WTC11 (cell line): ENCODE measurements around the gene USP13. TPM values are rescaled to one million over a fixed set of nuclear protein-coding genes. Genes with fewer than 3 reads are reported as not detected.

Experiments used
- ATAC-seq: fragments of 200-7000 bp; cut with Tn5 transposase; 2 replicates; pipeline ENCODE4 v1.10.0; 2021; ENCODE audit warnings: mild to moderate bottlenecking, moderate library complexity
- CTCF ChIA-PET: fragments of 300-600 bp; sonication (Branson Sonifier 250); formaldehyde crosslinking; loops from one replicate; lab custom pipeline; 2021; ENCODE audit warnings: antibody characterized with exemption; lab: Charles Lee
- POLR2A ChIA-PET: fragments of 350-600 bp; sonication (Branson Sonifier 250); formaldehyde crosslinking; loops from one replicate; lab custom pipeline; 2021; ENCODE audit warnings: antibody characterized with exemption; lab: Charles Lee
- DNase-seq: peaks from one replicate; pipeline ENCODE4 v3.0.0; 2021; ENCODE audit warnings: low spot score
- H3K27ac Mint-ChIP-seq: 2 replicates; pipeline ENCODE4 v1.8.0; 2021; ENCODE audit warnings: mixed read lengths
- H3K27me3 Mint-ChIP-seq: 2 replicates; pipeline ENCODE4 v1.8.0; 2021; ENCODE audit warnings: low read depth, mild to moderate bottlenecking, moderate library complexity, mixed read lengths
- H3K36me3 Mint-ChIP-seq: 2 replicates; pipeline ENCODE4 v1.8.0; 2021; ENCODE audit warnings: mixed read lengths
- H3K4me1 Mint-ChIP-seq: 2 replicates; pipeline ENCODE4 v1.8.0; 2022; ENCODE audit warnings: mixed read lengths
- H3K4me3 Mint-ChIP-seq: 2 replicates; pipeline ENCODE4 v1.8.0; 2021; ENCODE audit warnings: mild to moderate bottlenecking, moderate library complexity, mixed read lengths
- H3K9me3 Mint-ChIP-seq: 2 replicates; pipeline ENCODE4 v1.8.0; 2021; ENCODE audit warnings: mixed read lengths
- ETV6 ChIP-seq: sonication (generic); formaldehyde crosslinking; IDR thresholded peaks from 2 replicates; pipeline ENCODE4 v1.8.1; 2022; ENCODE audit warnings: mild to moderate bottlenecking, missing genetic modification reagents
- MAX ChIP-seq: sonication (generic); formaldehyde crosslinking; IDR thresholded peaks from 2 replicates; pipeline ENCODE4 v1.8.0; 2022; ENCODE audit warnings: mild to moderate bottlenecking, missing genetic modification reagents
- PRDM15 ChIP-seq: sonication (generic); formaldehyde crosslinking; IDR thresholded peaks from 2 replicates; pipeline ENCODE4 v1.8.0; 2022; ENCODE audit warnings: missing genetic modification reagents
- RORB ChIP-seq: fragments of 250-450 bp; sonication (Bioruptor Pico); IDR thresholded peaks from 2 replicates; pipeline ENCODE4 v1.9.0; 2021; ENCODE audit warnings: mild to moderate bottlenecking
- ZNF396 ChIP-seq: fragments of 250-450 bp; sonication (Bioruptor Pico); IDR thresholded peaks from 2 replicates; pipeline ENCODE4 v1.8.0; 2021; ENCODE audit warnings: mild to moderate bottlenecking, moderate library complexity, borderline replicate concordance
- ZNF512 ChIP-seq: sonication (generic); formaldehyde crosslinking; IDR thresholded peaks from 2 replicates; pipeline ENCODE4 v1.8.1; 2022; ENCODE audit warnings: missing genetic modification reagents, borderline replicate concordance
- ZNF671 ChIP-seq: fragments of 250-450 bp; sonication (Bioruptor Pico); IDR thresholded peaks from 2 replicates; pipeline ENCODE4 v1.8.0; 2021; ENCODE audit warnings: mild to moderate bottlenecking
- total RNA-seq: library from RNA; stranded (reverse); gene quantifications from 3 replicates; pipeline ENCODE4 v1.2.3, GENCODE V29; 2021
- TF ChIP-seq, protein P1 (sequence below): fragments of 250-450 bp; sonication (Bioruptor Pico); IDR thresholded peaks from 2 replicates; pipeline ENCODE4 v1.9.0; 2021; ENCODE audit warnings: mild to moderate bottlenecking
- TF ChIP-seq, protein P2 (sequence below): sonication (generic); formaldehyde crosslinking; IDR thresholded peaks from 2 replicates; pipeline ENCODE4 v1.8.1; 2023; ENCODE audit warnings: mild to moderate bottlenecking, missing genetic modification reagents, moderate library complexity
- TF ChIP-seq, protein P3 (sequence below): sonication (generic); formaldehyde crosslinking; IDR thresholded peaks from 2 replicates; pipeline ENCODE4 v1.8.1; 2022; ENCODE audit warnings: low read depth, missing genetic modification reagents, borderline replicate concordance

Gene USP13
- total RNA-seq, 1 experiment from 2014 or later, result 26.8 TPM

GRCh38 chr3:179730506-179730905 is 77.7 kb downstream of the USP13 start:
- ChIA-PET POLR2A (no interaction called here), CTCF (no interaction called here)
- TF ChIP-seq, protein P1, sequence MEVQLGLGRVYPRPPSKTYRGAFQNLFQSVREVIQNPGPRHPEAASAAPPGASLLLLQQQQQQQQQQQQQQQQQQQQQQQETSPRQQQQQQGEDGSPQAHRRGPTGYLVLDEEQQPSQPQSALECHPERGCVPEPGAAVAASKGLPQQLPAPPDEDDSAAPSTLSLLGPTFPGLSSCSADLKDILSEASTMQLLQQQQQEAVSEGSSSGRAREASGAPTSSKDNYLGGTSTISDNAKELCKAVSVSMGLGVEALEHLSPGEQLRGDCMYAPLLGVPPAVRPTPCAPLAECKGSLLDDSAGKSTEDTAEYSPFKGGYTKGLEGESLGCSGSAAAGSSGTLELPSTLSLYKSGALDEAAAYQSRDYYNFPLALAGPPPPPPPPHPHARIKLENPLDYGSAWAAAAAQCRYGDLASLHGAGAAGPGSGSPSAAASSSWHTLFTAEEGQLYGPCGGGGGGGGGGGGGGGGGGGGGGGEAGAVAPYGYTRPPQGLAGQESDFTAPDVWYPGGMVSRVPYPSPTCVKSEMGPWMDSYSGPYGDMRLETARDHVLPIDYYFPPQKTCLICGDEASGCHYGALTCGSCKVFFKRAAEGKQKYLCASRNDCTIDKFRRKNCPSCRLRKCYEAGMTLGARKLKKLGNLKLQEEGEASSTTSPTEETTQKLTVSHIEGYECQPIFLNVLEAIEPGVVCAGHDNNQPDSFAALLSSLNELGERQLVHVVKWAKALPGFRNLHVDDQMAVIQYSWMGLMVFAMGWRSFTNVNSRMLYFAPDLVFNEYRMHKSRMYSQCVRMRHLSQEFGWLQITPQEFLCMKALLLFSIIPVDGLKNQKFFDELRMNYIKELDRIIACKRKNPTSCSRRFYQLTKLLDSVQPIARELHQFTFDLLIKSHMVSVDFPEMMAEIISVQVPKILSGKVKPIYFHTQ (CRISPR knock-in tag), result no peak
- TF ChIP-seq RORB (no peak), ZNF512 (CRISPR knock-in tag) (no peak), ZNF396 (CRISPR knock-in tag) (no peak), PRDM15 (no peak), ZNF671 (CRISPR knock-in tag) (no peak)
- ATAC-seq (no peak), DNase-seq (no peak)
- no peak overlapping the region for H3K4me3 Mint-ChIP-seq
- no peaks in the 10 kb centered on the region for H3K4me1 Mint-ChIP-seq
- H3K27me3 Mint-ChIP-seq, result no peaks in the 10 kb centered on the region
- no peak overlapping the region for H3K27ac Mint-ChIP-seq
- H3K36me3 Mint-ChIP-seq, result peaks cover 37% of the 10 kb centered on the region
- H3K9me3 Mint-ChIP-seq, result peaks cover 8% of the 10 kb centered on the region

DNA sequence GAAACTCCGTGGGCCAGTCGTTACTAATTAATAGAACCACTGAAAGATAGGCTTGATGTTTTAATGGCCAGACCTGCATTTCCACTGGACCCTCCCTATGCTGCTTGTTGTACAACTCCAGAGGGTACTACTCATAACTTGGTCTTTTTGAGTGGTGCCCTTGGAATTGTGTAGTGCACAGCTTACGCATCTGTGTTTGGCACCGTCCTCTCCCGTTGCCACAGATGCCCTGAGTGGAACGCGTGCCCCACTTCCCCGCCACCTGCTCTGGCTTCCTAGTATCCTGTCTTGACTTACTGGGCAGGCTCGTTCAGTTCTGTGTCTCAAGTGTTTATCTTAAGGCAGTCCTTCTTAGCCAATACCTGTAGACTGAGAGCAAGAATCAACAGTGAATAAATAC is 78.7 kb downstream of the USP13 start:
- CTCF ChIA-PET, result no interaction called here
- TF ChIP-seq, protein P2, sequence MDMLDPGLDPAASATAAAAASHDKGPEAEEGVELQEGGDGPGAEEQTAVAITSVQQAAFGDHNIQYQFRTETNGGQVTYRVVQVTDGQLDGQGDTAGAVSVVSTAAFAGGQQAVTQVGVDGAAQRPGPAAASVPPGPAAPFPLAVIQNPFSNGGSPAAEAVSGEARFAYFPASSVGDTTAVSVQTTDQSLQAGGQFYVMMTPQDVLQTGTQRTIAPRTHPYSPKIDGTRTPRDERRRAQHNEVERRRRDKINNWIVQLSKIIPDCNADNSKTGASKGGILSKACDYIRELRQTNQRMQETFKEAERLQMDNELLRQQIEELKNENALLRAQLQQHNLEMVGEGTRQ (CRISPR knock-in tag), result no peak
- TF ChIP-seq ETV6 (CRISPR knock-in tag) (no peak), MAX (no peak)
- TF ChIP-seq, protein P3, sequence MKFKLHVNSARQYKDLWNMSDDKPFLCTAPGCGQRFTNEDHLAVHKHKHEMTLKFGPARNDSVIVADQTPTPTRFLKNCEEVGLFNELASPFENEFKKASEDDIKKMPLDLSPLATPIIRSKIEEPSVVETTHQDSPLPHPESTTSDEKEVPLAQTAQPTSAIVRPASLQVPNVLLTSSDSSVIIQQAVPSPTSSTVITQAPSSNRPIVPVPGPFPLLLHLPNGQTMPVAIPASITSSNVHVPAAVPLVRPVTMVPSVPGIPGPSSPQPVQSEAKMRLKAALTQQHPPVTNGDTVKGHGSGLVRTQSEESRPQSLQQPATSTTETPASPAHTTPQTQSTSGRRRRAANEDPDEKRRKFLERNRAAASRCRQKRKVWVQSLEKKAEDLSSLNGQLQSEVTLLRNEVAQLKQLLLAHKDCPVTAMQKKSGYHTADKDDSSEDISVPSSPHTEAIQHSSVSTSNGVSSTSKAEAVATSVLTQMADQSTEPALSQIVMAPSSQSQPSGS (CRISPR knock-in tag), result no peak
- H3K4me3 Mint-ChIP-seq, result no peak overlapping the region

More for the DNA sequence above, 78.7 kb downstream of the USP13 start:
- H3K27ac Mint-ChIP-seq, result no peak overlapping the region
- POLR2A ChIA-PET, result no interaction called here
- H3K9me3 Mint-ChIP-seq, result no peaks in the 10 kb centered on the region
- ATAC-seq (no peak), DNase-seq (no peak)
- no peaks in the 10 kb centered on the region for H3K27me3 Mint-ChIP-seq
- no peaks in the 10 kb centered on the region for H3K4me1 Mint-ChIP-seq
- H3K36me3 Mint-ChIP-seq, result peaks cover 26% of the 10 kb centered on the region
